HL-60 (cell line): ENCODE measurements around the gene HSPA2.

Experiments
- DNase-seq, 2 experiments: peaks; one replicate each; pipeline ENCODE4 v3.0.0-alpha.2; 2010 to 2020; ENCODE audit warnings: low read depth in 1 of 2, low spot score in 1 of 2
- H3K27ac ChIP-seq: fragments of 250-450 bp; sonication (Bioruptor Pico); replicated peaks from 2 replicates; pipeline ENCODE4 v1.5.1; 2020; ENCODE audit warnings: mild to moderate bottlenecking, moderate library complexity
- H3K27me3 ChIP-seq: fragments of 250-450 bp; sonication (Bioruptor Pico); 2 replicates; pipeline ENCODE4 v1.5.1; 2021; ENCODE audit warnings: mild to moderate bottlenecking, moderate library complexity; ENCODE audit not compliant: insufficient read depth, poor library complexity, severe bottlenecking
- H3K4me3 ChIP-seq: replicated peaks from 2 replicates; pipeline ENCODE4 v1.5.1; 2011; ENCODE audit warnings: mild to moderate bottlenecking, control low read depth, low read length; ENCODE audit not compliant: insufficient read depth
- GABPA ChIP-seq: IDR thresholded peaks from 2 replicates; pipeline ENCODE4 v1.6.1; 2012; ENCODE audit warnings: low read depth
- POLR2AphosphoS5 ChIP-seq: IDR thresholded peaks from 2 replicates; pipeline ENCODE4 v1.6.1; 2012; ENCODE audit warnings: low read depth
- SPI1 ChIP-seq: IDR thresholded peaks from 2 replicates; pipeline ENCODE4 v1.6.1; 2012; ENCODE audit warnings: low read depth, mild to moderate bottlenecking, borderline replicate concordance
- TF ChIP-seq, protein P1 (sequence below): IDR thresholded peaks from 2 replicates; pipeline ENCODE4 v1.6.1; 2012; ENCODE audit warnings: low read depth; ENCODE audit not compliant: insufficient replicate concordance
- TF ChIP-seq, protein P2 (sequence below): IDR thresholded peaks from one replicate; pipeline ENCODE4 v1.5.1; 2011; ENCODE audit warnings: low read length, control low read depth, inconsistent platforms; ENCODE audit not compliant: insufficient read depth

Gene HSPA2

DNA sequence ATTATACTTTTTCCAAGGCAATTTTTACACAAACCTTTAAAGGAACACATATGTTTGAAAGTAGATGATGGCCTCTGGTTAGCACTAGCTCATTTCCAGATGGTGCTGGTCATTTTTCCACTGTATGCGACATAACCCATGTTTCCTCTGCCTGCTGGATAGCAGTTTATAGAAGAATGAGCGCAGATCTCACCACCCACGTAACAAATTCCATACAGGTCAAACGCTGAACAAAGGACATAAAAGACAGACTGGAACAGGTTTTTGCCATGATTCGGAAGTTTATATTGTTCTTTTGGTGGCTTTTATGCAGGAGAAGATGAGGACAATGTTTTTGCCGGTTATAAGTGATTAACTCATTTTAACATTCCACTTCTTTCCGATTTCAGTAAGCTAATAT, 39.9 kb downstream of the HSPA2 start:
- DNase-seq, result no peak
- no peak for TF ChIP-seq SPI1
- TF ChIP-seq, protein P1, sequence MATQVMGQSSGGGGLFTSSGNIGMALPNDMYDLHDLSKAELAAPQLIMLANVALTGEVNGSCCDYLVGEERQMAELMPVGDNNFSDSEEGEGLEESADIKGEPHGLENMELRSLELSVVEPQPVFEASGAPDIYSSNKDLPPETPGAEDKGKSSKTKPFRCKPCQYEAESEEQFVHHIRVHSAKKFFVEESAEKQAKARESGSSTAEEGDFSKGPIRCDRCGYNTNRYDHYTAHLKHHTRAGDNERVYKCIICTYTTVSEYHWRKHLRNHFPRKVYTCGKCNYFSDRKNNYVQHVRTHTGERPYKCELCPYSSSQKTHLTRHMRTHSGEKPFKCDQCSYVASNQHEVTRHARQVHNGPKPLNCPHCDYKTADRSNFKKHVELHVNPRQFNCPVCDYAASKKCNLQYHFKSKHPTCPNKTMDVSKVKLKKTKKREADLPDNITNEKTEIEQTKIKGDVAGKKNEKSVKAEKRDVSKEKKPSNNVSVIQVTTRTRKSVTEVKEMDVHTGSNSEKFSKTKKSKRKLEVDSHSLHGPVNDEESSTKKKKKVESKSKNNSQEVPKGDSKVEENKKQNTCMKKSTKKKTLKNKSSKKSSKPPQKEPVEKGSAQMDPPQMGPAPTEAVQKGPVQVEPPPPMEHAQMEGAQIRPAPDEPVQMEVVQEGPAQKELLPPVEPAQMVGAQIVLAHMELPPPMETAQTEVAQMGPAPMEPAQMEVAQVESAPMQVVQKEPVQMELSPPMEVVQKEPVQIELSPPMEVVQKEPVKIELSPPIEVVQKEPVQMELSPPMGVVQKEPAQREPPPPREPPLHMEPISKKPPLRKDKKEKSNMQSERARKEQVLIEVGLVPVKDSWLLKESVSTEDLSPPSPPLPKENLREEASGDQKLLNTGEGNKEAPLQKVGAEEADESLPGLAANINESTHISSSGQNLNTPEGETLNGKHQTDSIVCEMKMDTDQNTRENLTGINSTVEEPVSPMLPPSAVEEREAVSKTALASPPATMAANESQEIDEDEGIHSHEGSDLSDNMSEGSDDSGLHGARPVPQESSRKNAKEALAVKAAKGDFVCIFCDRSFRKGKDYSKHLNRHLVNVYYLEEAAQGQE, result no peak
- TF ChIP-seq, protein P2, sequence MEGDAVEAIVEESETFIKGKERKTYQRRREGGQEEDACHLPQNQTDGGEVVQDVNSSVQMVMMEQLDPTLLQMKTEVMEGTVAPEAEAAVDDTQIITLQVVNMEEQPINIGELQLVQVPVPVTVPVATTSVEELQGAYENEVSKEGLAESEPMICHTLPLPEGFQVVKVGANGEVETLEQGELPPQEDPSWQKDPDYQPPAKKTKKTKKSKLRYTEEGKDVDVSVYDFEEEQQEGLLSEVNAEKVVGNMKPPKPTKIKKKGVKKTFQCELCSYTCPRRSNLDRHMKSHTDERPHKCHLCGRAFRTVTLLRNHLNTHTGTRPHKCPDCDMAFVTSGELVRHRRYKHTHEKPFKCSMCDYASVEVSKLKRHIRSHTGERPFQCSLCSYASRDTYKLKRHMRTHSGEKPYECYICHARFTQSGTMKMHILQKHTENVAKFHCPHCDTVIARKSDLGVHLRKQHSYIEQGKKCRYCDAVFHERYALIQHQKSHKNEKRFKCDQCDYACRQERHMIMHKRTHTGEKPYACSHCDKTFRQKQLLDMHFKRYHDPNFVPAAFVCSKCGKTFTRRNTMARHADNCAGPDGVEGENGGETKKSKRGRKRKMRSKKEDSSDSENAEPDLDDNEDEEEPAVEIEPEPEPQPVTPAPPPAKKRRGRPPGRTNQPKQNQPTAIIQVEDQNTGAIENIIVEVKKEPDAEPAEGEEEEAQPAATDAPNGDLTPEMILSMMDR, result no peak
- no peak for TF ChIP-seq POLR2AphosphoS5
- no peak for TF ChIP-seq GABPA
- H3K27me3 ChIP-seq, result no peaks in the 10 kb centered on the region

DNA sequence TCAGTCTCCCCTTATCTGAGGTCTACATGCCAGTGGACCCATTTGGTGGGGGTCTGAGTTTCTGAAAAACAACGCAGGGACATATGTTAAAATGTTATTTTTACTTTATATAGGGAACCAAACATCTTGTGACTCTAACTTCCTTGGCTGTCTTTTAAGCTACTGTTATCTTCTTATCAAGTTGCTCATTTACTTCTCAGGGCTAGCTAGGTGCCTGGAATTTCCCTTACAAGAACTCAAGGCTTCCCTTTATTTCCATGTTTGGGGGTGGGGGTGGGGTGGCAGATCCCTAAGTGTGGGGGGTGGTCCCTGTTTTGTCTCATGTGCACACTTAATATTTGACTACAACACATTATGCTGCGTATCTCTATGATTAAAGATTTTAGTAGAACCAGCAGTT, 40.8 kb downstream of the HSPA2 start:
- Histone ChIP-seq H3K27me3 (no peaks in the 10 kb centered on the region), H3K27ac (no peak overlapping the region), H3K4me3 (no peak overlapping the region)
- TF ChIP-seq, protein P2, result no peak
- TF ChIP-seq SPI1 (no peak), GABPA (no peak), POLR2AphosphoS5 (no peak)
- TF ChIP-seq, protein P1, result no peak
- no peak for DNase-seq

More for the DNA sequence above, 39.9 kb downstream of the HSPA2 start:
- H3K4me3 ChIP-seq, result no peak overlapping the region
- no peak overlapping the region for H3K27ac ChIP-seq

GRCh38 chr14:64581817-64582216, 41.3 kb downstream of the HSPA2 start:
- H3K4me3 ChIP-seq, result no peak overlapping the region
- TF ChIP-seq SPI1 (no peak), GABPA (no peak), POLR2AphosphoS5 (no peak)
- TF ChIP-seq, protein P1, result no peak
- TF ChIP-seq, protein P2, result no peak
- H3K27me3 ChIP-seq, result no peaks in the 10 kb centered on the region
- H3K27ac ChIP-seq, result no peak overlapping the region
- DNase-seq, result no peak
